Measurements from ENCODE around the gene SUPT4H1.

SUPT4H1 gene

DNA sequence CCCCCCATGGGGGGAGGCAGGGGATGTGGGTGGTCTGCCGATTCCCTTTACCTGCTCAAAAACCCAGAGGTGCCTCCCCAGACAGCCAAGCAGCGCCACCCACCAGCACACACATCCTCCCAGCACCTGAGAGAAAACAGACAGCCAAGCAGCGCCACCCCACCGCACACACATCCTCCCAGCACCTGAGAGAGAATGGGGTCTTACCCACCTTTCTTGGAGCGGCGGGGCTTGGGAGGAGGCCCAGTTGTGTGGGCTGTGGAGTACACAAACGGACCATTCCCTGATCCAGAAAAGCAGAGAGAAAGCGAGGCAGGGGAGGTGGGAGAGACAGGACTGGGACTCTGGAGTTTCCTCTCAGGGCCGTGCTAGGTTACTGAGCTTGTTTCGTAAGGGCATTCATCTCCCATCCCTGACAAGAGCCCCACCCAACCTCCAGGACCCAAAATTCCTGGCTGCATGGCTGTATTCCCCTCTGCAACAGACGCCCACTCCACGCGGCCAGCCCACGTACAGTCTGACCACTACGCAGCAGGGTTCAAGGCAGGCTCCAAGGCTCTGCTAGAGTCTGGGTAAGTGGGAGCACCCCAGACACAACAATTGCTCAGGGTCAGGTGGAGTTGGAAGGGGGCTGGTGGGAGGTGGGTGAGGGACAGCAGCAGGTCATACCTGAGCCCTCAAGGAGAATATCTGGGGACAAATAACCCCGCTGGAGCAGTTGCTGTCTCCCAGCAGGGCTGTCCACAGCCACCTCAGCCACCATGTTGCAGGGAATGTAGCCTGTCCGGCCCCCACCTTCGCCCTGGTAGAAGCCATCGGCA, 45.7 kb downstream of the SUPT4H1 start:
- ChIA-PET CTCF (interaction anchor here (0.9 to 7.0 kb wide), 4 partner anchors 10 to 107 kb away, joined by 3 to 55 read pairs (median 8); partner anchors contain the start of gene MPO), POLR2A (no interaction called here)
- Histone ChIP-seq H3K9me3 (ENCODE audit: control extremely low read depth in 1 of 5, control insufficient read depth in 4 of 5, insufficient read depth in 2 of 5, low read depth in 1 of 5, low read length in 4 of 5) (no peaks in the 10 kb centered on the region), H3K27ac (ENCODE audit: insufficient read depth in 1 of 2, low read depth in 1 of 2, low read length in 2 of 2, poor library complexity in 1 of 2, severe bottlenecking in 2 of 2) (no peak overlapping the region), H3K27me3 (replicated peaks in 2 of 5; ENCODE audit: control insufficient read depth in 4 of 5, insufficient read depth in 5 of 5, low read length in 4 of 5) (no peaks in the 10 kb centered on the region), H3K4me3 (ENCODE audit: control insufficient read depth in 1 of 7, extremely low read depth in 1 of 7, insufficient read depth in 4 of 7, low read depth in 2 of 7, low read length in 6 of 7) (no peak overlapping the region), H3K4me1 (ENCODE audit: control extremely low read depth in 1 of 4, control insufficient read depth in 4 of 4, insufficient read depth in 4 of 4, low read length in 3 of 4) (peaks cover 0 to 54% (median 10%) of the 10 kb centered on the region in 4 experiments), H3K36me3 (ENCODE audit: control insufficient read depth in 4 of 4, insufficient read depth in 4 of 4, low read length in 3 of 4) (peaks cover 0 to 64% (median 0%) of the 10 kb centered on the region in 4 experiments)
- WGBS (ENCODE audit: insufficient coverage): 94% methylated on average over 9 of the region's 19 CpGs
- no peak for DNase-seq

DNA sequence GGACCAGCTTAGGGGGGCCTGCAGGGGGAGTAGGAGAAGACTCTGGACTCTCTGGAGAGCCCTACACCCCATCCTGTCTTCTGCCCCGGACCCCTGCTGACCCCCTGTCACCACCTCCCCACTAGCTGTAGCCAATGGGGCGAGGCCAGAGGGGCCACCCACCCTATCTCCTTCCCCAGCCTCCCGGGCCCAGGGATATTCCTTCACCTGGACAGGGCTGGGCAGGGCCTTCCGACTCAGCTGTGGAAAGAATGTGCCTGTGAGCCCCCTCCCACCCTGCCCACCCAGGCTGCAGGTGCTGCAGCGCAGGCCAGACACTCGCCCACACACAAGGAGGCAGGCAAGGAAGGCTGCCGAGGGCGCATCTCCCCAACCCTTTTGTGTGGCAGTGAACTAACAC, 46.4 kb downstream of the SUPT4H1 start:
- WGBS (ENCODE audit: insufficient coverage): 95% methylated on average over 4 of the region's 8 CpGs
- CTCF ChIA-PET: interaction anchor here (0.9 to 7.0 kb wide), 6 partner anchors 11 to 209 kb away, joined by 3 to 55 read pairs (median 5); partner anchors contain the start of genes MPO and MTMR4
- POLR2A ChIA-PET: no interaction called here

DNA sequence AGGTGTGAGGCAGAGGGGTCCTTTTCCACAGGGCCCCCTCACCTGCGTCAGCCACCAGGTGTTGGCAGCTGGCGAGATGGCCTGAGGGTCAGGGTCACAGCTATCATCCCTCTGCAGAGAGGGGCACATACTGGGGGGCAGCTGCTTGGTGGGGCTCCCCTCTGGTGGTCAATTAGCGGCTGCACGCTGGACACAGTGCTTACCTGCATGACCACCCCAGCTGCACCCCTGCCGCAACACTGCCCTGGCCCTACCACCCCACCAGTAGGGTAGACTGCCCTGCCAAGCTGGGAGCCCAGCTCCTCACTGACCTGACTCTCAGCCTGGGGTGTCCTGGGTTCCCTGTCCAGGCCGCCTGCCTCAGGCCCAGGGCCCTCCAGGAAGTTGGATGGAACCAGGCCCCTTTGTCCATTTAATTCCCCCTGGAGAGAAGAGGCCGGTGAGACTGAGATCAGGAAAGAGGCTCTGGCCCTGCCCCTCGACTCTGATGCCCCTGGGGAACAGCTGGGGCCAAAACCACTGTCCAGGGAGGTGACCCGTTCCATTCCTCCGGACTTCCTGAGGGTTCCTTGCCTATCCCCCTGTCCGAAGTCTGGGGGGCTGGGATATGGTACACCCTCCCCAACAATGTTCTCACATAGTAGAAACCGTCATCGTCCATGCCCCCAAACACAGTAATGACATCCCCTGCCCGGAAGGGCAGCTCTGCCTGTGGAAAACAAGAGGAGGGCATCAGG, 47.1 kb downstream of the SUPT4H1 start:
- no peak overlapping the region for H3K4me3 ChIP-seq (ENCODE audit: control insufficient read depth in 1 of 7, extremely low read depth in 1 of 7, insufficient read depth in 4 of 7, low read depth in 2 of 7, low read length in 6 of 7)
- WGBS (ENCODE audit: insufficient coverage): 99% methylated on average over 13 of the region's 14 CpGs
- H3K9me3 ChIP-seq (ENCODE audit: control extremely low read depth in 1 of 5, control insufficient read depth in 4 of 5, insufficient read depth in 2 of 5, low read depth in 1 of 5, low read length in 4 of 5): no peaks in the 10 kb centered on the region
- H3K4me1 ChIP-seq (ENCODE audit: control extremely low read depth in 1 of 4, control insufficient read depth in 4 of 4, insufficient read depth in 4 of 4, low read length in 3 of 4): peaks cover 0 to 54% (median 9%) of the 10 kb centered on the region in 4 experiments
- DNase-seq: no peak
- no peak overlapping the region for H3K27ac ChIP-seq (ENCODE audit: insufficient read depth in 1 of 2, low read depth in 1 of 2, low read length in 2 of 2, poor library complexity in 1 of 2, severe bottlenecking in 2 of 2)
- ChIA-PET CTCF (interaction anchor here (1.0 to 7.0 kb wide), 12 partner anchors 10 to 210 kb away, joined by 3 to 55 read pairs (median 6); partner anchors contain the start of genes MPO, MTMR4 and TSPOAP1), POLR2A (no interaction called here)
- H3K36me3 ChIP-seq (ENCODE audit: control insufficient read depth in 4 of 4, insufficient read depth in 4 of 4, low read length in 3 of 4): peaks cover 0 to 54% (median 0%) of the 10 kb centered on the region in 4 experiments
- no peaks in the 10 kb centered on the region for H3K27me3 ChIP-seq (replicated peaks in 2 of 5; ENCODE audit: control insufficient read depth in 4 of 5, insufficient read depth in 5 of 5, low read length in 4 of 5)

More for the DNA sequence above, 46.4 kb downstream of the SUPT4H1 start:
- H3K4me3 ChIP-seq (ENCODE audit: control insufficient read depth in 1 of 7, extremely low read depth in 1 of 7, insufficient read depth in 4 of 7, low read depth in 2 of 7, low read length in 6 of 7): no peak overlapping the region
- H3K36me3 ChIP-seq (ENCODE audit: control insufficient read depth in 4 of 4, insufficient read depth in 4 of 4, low read length in 3 of 4): peaks cover 0 to 60% (median 0%) of the 10 kb centered on the region in 4 experiments
- peaks cover 0 to 60% (median 10%) of the 10 kb centered on the region in 4 experiments for H3K4me1 ChIP-seq (ENCODE audit: control extremely low read depth in 1 of 4, control insufficient read depth in 4 of 4, insufficient read depth in 4 of 4, low read length in 3 of 4)
- DNase-seq: no peak
- H3K9me3 ChIP-seq (ENCODE audit: control extremely low read depth in 1 of 5, control insufficient read depth in 4 of 5, insufficient read depth in 2 of 5, low read depth in 1 of 5, low read length in 4 of 5): no peaks in the 10 kb centered on the region
- H3K27ac ChIP-seq (ENCODE audit: insufficient read depth in 1 of 2, low read depth in 1 of 2, low read length in 2 of 2, poor library complexity in 1 of 2, severe bottlenecking in 2 of 2): no peak overlapping the region
- H3K27me3 ChIP-seq (replicated peaks in 2 of 5; ENCODE audit: control insufficient read depth in 4 of 5, insufficient read depth in 5 of 5, low read length in 4 of 5): no peaks in the 10 kb centered on the region

DNA sequence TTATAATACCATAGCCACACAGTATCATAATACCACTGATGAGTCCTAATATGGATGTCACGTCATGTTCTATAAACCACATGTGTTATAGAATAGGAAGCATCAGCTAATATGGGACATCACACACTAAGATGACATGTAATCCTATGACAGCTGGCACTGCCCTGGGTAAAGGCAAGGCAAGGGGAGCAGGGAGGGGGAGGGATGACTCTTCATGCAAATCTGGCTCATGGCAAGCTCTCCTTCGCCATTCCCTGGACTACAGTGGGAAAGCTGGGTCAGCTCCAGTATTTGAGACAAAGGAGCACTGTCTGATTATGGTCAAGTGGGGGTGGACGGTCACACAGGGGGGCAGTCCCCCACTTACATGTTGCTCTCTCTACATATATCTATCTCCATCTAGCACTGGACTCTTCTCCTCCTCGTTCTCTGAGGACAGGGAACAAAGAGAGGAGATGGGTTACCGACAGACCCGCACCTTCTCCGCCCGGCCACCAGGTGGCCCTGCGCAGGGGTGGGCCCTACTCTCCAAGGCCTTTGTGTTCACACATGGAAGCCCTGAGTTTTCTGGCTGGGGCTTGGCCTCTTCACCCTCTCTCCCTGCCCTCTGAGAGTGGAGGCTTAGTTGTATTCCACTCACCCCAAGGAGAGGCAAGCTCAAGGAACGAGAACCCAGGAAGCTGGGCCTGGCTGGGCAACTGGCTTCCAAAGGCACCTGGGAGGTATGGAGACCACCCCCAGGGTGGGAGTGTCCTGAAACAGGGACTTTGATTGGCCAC, 47.8 kb downstream of the SUPT4H1 start:
- ChIA-PET CTCF (interaction anchor here (0.9 to 7.0 kb wide), 18 partner anchors 8 to 211 kb away, joined by 3 to 55 read pairs (median 4); partner anchors contain the start of genes MPO, MTMR4 and TSPOAP1), POLR2A (no interaction called here)
- Histone ChIP-seq H3K4me3 (ENCODE audit: control insufficient read depth in 1 of 7, extremely low read depth in 1 of 7, insufficient read depth in 4 of 7, low read depth in 2 of 7, low read length in 6 of 7) (no peak overlapping the region), H3K4me1 (ENCODE audit: control extremely low read depth in 1 of 4, control insufficient read depth in 4 of 4, insufficient read depth in 4 of 4, low read length in 3 of 4) (peaks cover 0 to 46% (median 4%) of the 10 kb centered on the region in 4 experiments), H3K9me3 (ENCODE audit: control extremely low read depth in 1 of 5, control insufficient read depth in 4 of 5, insufficient read depth in 2 of 5, low read depth in 1 of 5, low read length in 4 of 5) (no peaks in the 10 kb centered on the region), H3K27me3 (replicated peaks in 2 of 5; ENCODE audit: control insufficient read depth in 4 of 5, insufficient read depth in 5 of 5, low read length in 4 of 5) (no peaks in the 10 kb centered on the region), H3K27ac (ENCODE audit: insufficient read depth in 1 of 2, low read depth in 1 of 2, low read length in 2 of 2, poor library complexity in 1 of 2, severe bottlenecking in 2 of 2) (no peak overlapping the region), H3K36me3 (ENCODE audit: control insufficient read depth in 4 of 4, insufficient read depth in 4 of 4, low read length in 3 of 4) (peaks cover 0 to 51% (median 0%) of the 10 kb centered on the region in 4 experiments)
- peak; percentile 63 to 76 (median 68) for DNase-seq
- 46% methylated on average over 3 of the region's 10 CpGs for WGBS (ENCODE audit: insufficient coverage)

DNA sequence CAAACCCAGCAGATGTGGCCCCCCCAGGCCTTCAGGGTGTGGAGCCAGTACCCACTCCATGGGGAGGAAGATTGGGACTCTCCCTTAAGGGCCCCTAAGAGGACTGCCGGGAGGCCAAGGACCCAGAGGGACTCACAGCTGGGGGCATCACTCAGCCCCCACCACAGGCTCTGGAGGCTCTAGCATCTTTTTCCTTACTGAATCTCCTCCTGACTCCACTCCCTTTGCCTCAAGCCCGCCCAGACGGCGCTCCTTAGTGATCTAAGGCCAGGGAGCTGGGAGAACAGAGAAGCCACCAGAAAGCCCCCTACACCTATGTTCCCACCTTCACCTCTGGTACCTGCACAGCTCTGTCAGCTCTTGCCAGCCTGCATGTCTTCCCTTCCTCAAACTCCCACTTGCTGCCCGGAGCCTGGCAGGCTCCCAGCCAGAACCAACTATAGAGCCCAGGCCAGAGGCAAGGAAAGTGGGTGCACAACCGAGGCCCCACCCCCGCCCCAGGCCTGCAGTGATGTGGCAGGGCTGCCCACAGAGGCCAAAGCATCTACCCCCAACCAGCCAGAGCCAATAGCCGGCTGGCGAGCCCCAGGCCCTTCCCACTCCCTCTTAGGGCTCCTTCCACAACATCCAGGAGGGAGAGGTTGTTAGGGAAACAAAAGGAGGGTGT, 48.9 kb downstream of the SUPT4H1 start:
- Histone ChIP-seq H3K4me3 (ENCODE audit: control insufficient read depth in 1 of 7, extremely low read depth in 1 of 7, insufficient read depth in 4 of 7, low read depth in 2 of 7, low read length in 6 of 7) (no peak overlapping the region), H3K36me3 (ENCODE audit: control insufficient read depth in 4 of 4, insufficient read depth in 4 of 4, low read length in 3 of 4) (peaks cover 0 to 46% (median 0%) of the 10 kb centered on the region in 4 experiments), H3K4me1 (ENCODE audit: control extremely low read depth in 1 of 4, control insufficient read depth in 4 of 4, insufficient read depth in 4 of 4, low read length in 3 of 4) (peaks cover 0 to 40% (median 4%) of the 10 kb centered on the region in 4 experiments), H3K9me3 (ENCODE audit: control extremely low read depth in 1 of 5, control insufficient read depth in 4 of 5, insufficient read depth in 2 of 5, low read depth in 1 of 5, low read length in 4 of 5) (peaks cover 0 to 3% (median 0%) of the 10 kb centered on the region in 5 experiments), H3K27me3 (replicated peaks in 2 of 5; ENCODE audit: control insufficient read depth in 4 of 5, insufficient read depth in 5 of 5, low read length in 4 of 5) (no peaks in the 10 kb centered on the region), H3K27ac (ENCODE audit: insufficient read depth in 1 of 2, low read depth in 1 of 2, low read length in 2 of 2, poor library complexity in 1 of 2, severe bottlenecking in 2 of 2) (no peak overlapping the region)
- WGBS (ENCODE audit: insufficient coverage): 97% methylated on average over 6 of the region's 9 CpGs
- CTCF ChIA-PET: interaction anchor here (0.7 to 7.0 kb wide), 9 partner anchors 10 to 44 kb away, joined by 3 to 55 read pairs (median 4); partner anchors contain the start of gene MPO
- POLR2A ChIA-PET: no interaction called here
- DNase-seq: no peak
